ENCODE measurements around the gene CYB561D2. TPM values are rescaled to one million over a fixed set of nuclear protein-coding genes. Genes with fewer than 3 reads are reported as not detected.

Gene CYB561D2
- total and polyA plus RNA-seq, 9 of the 15 experiments (the other 6 are each of a cell fraction or from before 2014, with no cell fraction given) = 4.2 to 16.6 (median 9.4) TPM

GRCh38 chr3:50327943-50328691 lies 22.5 kb upstream of the CYB561D2 start, which contains the start of gene TUSC2 (continued):
- TF ChIP-seq SMARCA4 (IDR thresholded peaks at IDR 0.05) = no peak
- TF ChIP-seq RB1 (IDR thresholded peaks at IDR 0.05; ENCODE audit: low read depth) = peak; percentile 25; the same call in 1 of the 2 replicates
- no peak for TF ChIP-seq NONO (IDR thresholded peaks at IDR 0.05; ENCODE audit: low read depth in 2 of 2, low read length in 1 of 2)
- no peak for TF ChIP-seq BRCA1 (IDR thresholded peaks at IDR 0.05)
- TF ChIP-seq BRCA1 (CRISPR knock-in tag; IDR thresholded peaks at IDR 0.05) = no peak
- no peak for TF ChIP-seq HMGXB4 (CRISPR knock-in tag; IDR thresholded peaks at IDR 0.05)
- no peak for TF ChIP-seq MYNN (IDR thresholded peaks at IDR 0.05)
- no peak for TF ChIP-seq MYNN (CRISPR knock-in tag; IDR thresholded peaks at IDR 0.05)
- TF ChIP-seq FOXA1 (IDR thresholded peaks at IDR 0.05; ENCODE audit: borderline replicate concordance) = no peak
- peak; percentile 33 for TF ChIP-seq SUPT5H (IDR thresholded peaks at IDR 0.05)
- 0 out of 2 replicates have a peak, but pooled peaks have one; percentile 44 for TF ChIP-seq ZBTB1 (CRISPR knock-in tag; IDR thresholded peaks at IDR 0.05; ENCODE audit: borderline replicate concordance, low read depth)
- no peak for TF ChIP-seq ZNF778 (CRISPR knock-in tag; IDR thresholded peaks at IDR 0.05)
- no peak for TF ChIP-seq TFE3 (CRISPR knock-in tag; IDR thresholded peaks at IDR 0.05)
- no peak for TF ChIP-seq E2F6 (IDR thresholded peaks at IDR 0.05; ENCODE audit: borderline replicate concordance in 1 of 2, extremely low read depth in 1 of 2, insufficient read depth in 1 of 2, insufficient read length in 1 of 2, low read depth in 1 of 2, low read length in 1 of 2, poor library complexity in 1 of 2, severe bottlenecking in 1 of 2)
- TF ChIP-seq HDAC2 (IDR thresholded peaks at IDR 0.05) = no peak; the same call in 1 of the 2 replicates
- TF ChIP-seq ZNF384 (IDR thresholded peaks at IDR 0.05; ENCODE audit: low read depth, low read length) = 0 out of 2 replicates have a peak, but pooled peaks have one; percentile 4
- TF ChIP-seq TAF7 (tag; IDR thresholded peaks at IDR 0.05) = no peak
- no peak for TF ChIP-seq TAF15 (IDR thresholded peaks at IDR 0.05; ENCODE audit: low read depth, low read length)
- TF ChIP-seq ZC3H11A (IDR thresholded peaks at IDR 0.05; ENCODE audit: low read depth, low read length) = no peak
- TF ChIP-seq GATAD2A (IDR thresholded peaks at IDR 0.05) = no peak
- no peak for TF ChIP-seq CGGBP1 (CRISPR knock-in tag; IDR thresholded peaks at IDR 0.05)
- TF ChIP-seq ZNF511 (CRISPR knock-in tag; IDR thresholded peaks at IDR 0.05) = no peak
- peak in 1 of 2 experiments; percentile 90; a peak in 2 of 4 replicates for TF ChIP-seq HDAC1 (IDR thresholded peaks at IDR 0.05)
- TF ChIP-seq PREB (CRISPR knock-in tag; IDR thresholded peaks at IDR 0.05) = no peak
